Brain pericyte (primary cell): ENCODE data around the gene SLC39A1.

Source experiments
- DNase-seq: peaks from one replicate; pipeline ENCODE4 v3.0.0-alpha.2; 2012; ENCODE audit warnings: low read depth, low spot score

SLC39A1 gene

DNA sequence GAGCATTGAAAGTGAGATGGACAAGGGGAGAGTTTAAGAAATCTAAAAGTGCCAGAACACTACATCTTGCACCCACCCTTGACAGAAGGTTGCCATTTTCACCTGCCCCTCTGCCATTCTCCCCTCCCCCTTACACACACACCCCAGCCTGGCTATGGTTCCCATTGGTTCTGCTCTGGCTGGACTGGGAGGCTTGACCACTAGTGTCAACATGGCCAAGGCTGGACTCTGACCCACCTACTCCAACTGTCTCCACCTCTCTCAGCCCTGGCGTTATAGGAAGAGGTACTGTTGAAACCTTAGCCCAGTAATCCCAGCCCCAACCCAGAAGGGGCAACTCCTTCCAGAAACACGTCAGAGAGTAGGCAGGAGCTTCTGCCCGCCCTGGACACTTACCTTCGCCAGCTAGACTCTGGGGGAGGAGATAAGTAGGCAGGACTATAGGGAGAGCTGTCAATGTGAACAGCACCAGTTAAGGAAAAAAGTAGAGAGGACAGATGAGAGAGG, 9.4 kb downstream of the SLC39A1 start:
- DNase-seq, result no peak

DNA sequence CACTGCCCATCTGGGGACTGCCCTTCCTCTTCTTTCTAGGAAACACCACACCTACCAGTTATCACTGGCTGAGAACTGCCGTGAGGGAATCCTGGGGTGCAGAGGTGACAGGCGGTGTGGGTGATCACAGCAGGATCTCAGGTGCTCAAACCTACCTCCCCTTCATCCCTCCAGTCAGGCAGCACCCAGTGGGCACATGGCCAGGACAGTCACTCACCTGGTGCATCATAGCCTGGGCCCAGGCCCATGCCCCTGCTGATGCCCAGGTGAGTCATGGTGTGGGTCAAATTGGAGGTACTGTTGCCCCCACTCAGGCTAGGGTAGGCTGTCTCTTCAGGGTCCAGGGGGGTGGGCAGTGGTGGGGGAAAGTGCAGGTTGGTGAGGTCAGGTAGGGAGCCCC, 11.5 kb downstream of the SLC39A1 start:
- DNase-seq, result no peak

DNA sequence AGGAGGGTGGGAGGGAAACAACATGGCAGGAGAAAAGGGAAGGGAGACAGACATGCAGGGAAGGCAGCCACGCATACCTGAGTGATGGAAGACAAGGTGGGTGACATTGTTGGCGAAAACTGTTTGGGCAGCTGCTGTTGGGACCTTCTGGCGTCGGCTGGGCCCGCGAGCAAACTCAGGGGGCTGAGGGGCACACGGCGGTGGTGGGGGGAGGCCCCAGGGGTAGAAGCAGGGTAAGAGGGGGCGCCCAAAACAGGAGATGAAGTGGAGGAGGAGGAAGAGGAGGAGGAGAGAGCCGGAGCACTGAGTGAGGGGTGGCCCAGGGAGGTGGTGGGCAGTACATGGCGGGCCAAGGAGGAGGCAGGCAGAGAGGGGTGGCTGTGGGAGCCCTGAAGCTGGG, 12.2 kb downstream of the SLC39A1 start:
- no peak for DNase-seq

DNA sequence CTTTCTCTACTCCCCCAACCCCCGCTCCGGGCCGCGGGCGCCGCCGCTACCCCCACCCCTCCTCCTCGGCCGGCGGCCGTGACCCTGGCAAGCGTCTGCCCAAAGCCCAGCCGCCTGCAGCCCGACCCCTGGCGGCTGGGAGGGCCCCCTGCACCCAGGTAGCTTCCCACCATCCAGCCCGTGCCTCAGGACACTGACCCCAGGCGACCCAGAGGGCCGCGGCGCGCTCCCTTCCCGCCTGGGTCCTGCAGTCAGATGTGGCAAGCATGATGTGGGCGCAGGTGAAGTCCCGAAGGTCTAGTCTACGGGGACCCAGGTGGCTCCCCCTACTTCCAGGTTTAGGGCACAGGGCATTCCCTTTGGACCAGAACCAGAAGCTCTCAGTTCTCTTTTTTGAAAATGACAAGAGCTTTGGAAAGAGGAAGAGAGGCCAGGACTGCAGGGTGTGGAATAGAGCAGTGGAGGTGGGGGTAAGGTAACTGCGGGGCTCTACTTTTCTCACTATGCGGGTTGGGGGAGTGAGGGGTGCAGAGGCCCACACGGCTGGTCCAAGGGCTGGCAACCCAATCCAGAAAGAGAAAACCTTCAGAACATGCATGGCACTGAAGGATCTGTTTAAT, 16.6 kb downstream of the SLC39A1 start, which contains the start of gene DENND4B:
Gene DENND4B (minus strand): TSS at position 97 of the 620 bp plus-strand sequence. CDS start 2,344 bp downstream, outside the sequence.
- no peak for DNase-seq

DNA sequence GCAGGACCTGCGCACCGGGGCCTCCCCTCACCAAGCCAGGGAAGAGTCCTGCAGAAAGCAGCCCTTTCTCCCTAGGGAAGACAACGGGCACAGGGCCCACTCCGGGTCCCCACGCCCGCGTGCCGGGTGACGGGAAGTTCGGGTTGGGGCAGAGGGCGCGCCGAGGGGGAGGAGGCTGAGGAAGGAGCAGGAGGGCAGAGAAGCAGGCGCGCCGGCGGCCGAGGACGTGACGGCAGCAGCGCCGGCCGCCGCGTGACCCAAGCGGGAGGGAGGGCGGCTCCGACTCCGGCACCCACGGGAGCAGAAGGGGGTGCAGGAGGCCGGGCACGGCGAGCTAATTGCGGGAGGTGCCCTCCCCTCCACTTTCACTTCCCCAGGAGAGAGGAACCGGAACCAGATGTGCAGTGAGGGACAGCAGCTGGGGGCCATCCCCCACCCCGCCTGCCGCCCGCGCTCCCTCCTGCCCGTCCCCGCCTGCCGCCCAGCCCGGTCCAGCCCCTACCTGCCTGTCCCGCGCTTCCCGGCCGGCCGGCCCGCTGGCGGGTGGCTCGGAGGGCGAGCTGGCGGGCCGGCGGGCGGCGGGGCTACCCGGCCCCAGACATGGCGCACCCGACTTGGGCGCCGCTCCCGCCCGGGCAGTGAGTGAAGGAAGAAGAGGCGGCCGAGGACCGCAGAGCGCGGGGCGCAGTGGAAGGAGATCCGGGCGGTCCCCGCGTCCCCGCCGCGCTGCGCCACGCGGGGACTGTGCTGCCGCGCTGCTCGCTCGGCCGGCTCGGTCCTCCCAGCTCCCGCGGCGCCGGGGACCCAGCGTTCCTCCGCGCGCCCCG, 17.3 kb downstream of the SLC39A1 start:
- no peak for DNase-seq

DNA sequence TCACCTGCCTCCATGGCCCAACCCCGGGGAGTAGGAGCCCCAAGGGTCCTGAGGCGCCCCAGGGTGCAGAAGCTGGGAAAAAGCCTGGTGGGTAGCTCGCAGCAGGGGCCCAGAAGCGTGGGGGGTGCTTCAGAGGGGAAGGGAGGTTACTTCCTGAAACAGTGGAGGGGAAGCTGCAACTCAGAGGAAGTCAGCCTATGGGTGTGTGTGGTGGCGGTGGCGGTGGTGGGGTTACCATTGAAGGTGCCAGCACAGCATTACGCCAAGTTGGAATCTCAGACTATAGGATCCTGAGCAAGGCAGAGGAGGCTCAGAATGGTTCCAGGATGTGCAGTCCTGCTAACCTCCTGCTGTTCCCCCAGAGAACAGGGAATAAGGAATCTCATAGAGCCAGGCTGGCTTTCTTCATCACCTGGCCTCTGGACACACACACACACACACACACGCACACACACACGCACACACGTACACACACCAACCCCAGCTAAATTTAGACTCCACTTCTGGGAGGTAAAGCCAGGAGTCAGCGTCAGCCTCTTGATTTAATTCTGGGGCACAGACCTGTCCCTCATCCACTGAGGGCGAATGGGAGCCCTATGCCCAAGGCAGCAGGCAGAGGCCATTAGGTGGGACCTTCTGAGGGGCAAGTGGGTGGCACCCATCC, 18.1 kb downstream of the SLC39A1 start:
- no peak for DNase-seq

DNA sequence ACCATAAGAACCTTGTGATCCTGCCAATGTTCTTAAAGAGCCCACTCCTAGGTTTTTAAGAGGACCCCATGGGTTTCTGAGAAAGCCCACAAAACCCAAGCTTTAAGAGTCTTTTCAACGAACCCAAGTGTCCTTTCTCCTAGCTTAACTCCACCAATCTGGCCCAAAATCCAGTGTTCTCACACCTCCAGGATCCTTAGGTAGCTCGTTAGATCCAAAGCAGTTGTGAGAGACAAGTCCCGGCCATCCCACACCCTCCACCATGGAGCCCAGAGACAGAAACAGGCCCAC, 18.6 kb downstream of the SLC39A1 start:
- no peak for DNase-seq

GRCh38 chr1:153944005-153944826, 19.1 kb downstream of the SLC39A1 start:
- no peak for DNase-seq

- no peak for DNase-seq
Observed at GRCh38 chr1:153942766-153943549, 20.4 kb downstream of the SLC39A1 start.

DNA sequence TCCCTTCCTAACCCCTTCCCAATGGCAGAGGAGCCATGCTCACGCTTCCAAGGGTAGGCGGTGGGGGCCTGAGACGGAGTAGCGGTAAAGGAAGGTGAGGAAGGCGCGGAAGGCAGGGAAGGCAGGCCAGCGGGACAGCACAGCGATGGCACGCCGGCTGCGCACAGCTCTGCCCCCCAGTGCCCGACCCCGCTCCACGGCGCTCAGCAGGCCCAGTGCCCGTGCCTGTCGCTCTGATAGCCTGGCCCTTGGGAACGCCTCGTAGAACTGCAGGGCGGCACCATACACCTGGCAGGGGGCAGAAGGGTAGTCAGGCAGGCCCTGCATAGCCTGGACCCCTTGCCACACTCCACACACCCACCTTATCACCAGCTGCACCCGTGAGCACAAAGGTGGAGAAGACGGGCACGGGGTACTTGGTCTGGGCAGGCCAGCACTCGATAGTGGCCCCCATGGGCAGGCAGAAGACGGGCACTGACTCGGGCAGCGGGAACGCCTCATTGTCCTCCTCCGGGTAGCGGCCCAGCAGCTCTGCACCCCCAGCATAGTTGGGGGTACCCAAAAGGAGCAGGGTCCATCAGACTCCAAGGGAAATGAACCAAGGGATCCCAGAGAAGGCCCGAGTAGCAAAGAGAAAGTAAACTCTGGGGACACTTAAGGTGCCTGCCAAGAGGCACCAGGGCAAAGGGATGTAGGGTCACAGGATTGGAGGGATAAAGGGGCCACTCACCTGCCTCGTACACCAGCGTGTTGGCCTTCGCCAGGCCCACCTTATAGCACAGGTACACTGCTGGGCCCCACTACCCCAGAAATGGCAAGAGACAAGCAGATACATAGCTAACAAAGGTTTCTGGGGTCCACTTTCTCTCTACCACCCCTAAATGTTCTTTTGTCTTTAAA, 21.3 kb downstream of the SLC39A1 start:
- no peak for DNase-seq

- no peak for DNase-seq
Observed at GRCh38 chr1:153940756-153941155, 22.6 kb downstream of the SLC39A1 start.

DNA sequence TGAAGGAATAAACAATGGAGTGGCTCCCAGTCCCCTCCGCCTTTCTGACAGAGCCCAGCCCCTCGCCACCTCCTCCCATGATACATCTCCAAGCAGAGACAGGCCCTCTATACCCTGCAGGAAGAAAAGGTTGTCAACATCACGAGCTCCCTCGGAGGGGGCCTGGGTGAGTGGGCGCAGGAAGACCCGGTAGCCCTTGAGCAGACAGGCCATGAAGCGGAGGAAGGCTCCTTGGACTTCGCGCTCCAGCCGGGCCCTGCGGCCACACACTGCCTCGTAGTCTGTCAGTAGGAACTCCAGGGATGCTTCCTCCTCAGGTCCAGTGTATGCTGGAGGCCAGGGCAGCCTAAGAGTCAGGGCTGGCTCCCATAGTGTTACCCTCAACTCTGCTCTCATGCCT, 23.9 kb downstream of the SLC39A1 start:
- DNase-seq, result no peak

- no peak for DNase-seq
Observed at GRCh38 chr1:153938996-153939395, 24.3 kb downstream of the SLC39A1 start.

GRCh38 chr1:153937331-153937730, 26.0 kb downstream of the SLC39A1 start:
- DNase-seq, result no peak

DNA sequence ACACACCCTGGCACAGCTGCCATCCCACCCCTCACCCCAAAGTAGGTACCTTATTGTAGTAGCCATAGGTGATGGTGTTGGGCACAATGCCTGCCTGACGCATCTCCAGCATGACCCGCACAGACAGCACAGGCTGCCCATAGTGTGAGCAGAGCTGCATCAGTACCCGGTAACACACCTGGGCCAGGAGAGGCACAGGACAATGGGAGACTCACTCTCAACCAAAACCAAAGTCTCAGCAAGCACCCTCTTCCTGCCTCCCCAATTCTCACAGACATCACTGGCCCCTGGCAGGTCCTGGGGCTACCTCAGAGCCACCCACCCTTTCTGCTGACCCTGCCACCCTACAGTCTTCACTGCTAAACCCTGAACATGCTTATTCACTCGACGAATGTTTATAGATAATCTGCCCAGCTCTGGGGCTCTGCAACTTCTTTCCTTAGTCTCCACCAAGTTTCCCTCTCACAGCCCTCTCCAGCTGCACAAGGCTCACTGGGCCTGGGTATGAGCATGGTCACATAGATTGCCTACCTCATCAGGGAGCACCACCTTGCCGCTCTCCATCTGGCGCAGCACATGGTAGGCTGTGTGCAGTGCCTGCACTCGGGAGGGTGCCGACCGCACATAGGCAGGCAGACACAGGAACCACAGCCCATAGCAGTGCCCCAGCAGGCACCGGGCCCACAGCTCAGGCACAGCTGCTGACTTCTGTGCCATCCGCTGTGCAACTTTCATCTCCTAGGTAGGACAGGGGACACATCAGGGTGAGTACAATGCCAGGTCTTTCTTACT, 27.1 kb downstream of the SLC39A1 start:
- DNase-seq, result no peak

GRCh38 chr1:153934746-153935145, 28.6 kb downstream of the SLC39A1 start:
- DNase-seq, result no peak

- DNase-seq, result no peak
Observed at GRCh38 chr1:153933955-153934354, 29.4 kb downstream of the SLC39A1 start.

DNA sequence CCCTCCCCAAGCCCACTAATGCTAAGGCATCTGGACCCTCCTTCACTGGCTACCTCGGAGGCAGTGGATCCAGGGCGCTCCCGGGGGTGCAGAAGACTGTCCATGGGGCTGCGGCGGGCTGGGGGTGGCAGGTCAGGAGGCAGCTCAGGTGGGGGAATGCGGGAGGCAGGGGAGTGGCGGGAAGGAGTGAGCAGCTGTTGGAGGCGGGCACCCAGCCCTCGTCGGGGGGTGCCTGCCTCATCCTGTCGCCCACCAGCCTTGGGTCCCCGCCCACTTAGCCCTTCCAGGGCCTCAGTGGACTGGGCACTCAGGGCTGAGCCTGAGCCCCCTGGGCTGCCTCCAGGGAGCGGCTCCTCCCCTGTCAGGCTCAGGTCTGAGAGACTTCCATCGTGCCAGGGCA, 29.9 kb downstream of the SLC39A1 start:
- no peak for DNase-seq
